VCaP (cell line): ENCODE measurements around the gene PLCZ1.
"Not testable (repeated sequence)": the region's sequence is repeated elsewhere in the genome, so short reads cannot be mapped to it uniquely, and the experiment has no call there.

ENCODE experiments used
- H3K27ac ChIP-seq: fragments of 450-650 bp; 2 replicates; pipeline ENCODE4 v1.5.1; 2017
- TF ChIP-seq, protein P1 (sequence below): fragments of 450-650 bp; conservative IDR thresholded peaks from 2 replicates; pipeline ENCODE4 v1.5.1; 2017; ENCODE audit warnings: mild to moderate bottlenecking, moderate library complexity

The PLCZ1 gene

GRCh38 chr12:18737819-18738218 lies at the start of gene PLCZ1, which contains the start of gene CAPZA3:
Gene PLCZ1, minus strand, starts transcription at chr12:18738012. Its CDS starts 641 bp downstream, at chr12:18737371.
Gene CAPZA3, plus strand, starts transcription at chr12:18738119. Its CDS starts 150 bp downstream, at chr12:18738269.
- H3K27ac ChIP-seq: no peak within 1 kb of the TSS
- TF ChIP-seq, protein P1, sequence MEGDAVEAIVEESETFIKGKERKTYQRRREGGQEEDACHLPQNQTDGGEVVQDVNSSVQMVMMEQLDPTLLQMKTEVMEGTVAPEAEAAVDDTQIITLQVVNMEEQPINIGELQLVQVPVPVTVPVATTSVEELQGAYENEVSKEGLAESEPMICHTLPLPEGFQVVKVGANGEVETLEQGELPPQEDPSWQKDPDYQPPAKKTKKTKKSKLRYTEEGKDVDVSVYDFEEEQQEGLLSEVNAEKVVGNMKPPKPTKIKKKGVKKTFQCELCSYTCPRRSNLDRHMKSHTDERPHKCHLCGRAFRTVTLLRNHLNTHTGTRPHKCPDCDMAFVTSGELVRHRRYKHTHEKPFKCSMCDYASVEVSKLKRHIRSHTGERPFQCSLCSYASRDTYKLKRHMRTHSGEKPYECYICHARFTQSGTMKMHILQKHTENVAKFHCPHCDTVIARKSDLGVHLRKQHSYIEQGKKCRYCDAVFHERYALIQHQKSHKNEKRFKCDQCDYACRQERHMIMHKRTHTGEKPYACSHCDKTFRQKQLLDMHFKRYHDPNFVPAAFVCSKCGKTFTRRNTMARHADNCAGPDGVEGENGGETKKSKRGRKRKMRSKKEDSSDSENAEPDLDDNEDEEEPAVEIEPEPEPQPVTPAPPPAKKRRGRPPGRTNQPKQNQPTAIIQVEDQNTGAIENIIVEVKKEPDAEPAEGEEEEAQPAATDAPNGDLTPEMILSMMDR: no peak

DNA sequence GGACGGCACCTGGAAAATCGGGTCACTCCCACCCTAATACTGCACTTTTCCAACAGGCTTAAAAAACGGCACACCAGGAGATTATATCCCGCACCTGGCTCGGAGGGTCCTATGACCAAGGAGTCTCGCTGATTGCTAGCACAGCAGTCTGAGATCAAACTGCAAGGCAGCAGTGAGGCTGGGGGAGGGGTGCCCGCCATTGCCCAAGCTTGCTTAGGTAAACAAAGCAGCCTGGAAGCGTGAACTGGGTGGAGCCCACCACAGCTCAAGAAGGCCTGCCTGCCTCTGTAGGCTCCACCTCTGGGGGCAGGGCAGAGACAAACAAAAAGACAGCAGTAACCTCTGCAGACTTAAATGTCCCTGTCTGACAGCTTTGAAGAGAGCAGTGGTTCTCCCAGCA lies 47.7 kb upstream of the PLCZ1 start:
- H3K27ac ChIP-seq: not testable (repeated sequence)

- H3K27ac ChIP-seq: no peak overlapping the region
- TF ChIP-seq, protein P1: no peak
These were observed 45.0 kb upstream of the PLCZ1 start for GRCh38 chr12:18782827-18783226.

DNA sequence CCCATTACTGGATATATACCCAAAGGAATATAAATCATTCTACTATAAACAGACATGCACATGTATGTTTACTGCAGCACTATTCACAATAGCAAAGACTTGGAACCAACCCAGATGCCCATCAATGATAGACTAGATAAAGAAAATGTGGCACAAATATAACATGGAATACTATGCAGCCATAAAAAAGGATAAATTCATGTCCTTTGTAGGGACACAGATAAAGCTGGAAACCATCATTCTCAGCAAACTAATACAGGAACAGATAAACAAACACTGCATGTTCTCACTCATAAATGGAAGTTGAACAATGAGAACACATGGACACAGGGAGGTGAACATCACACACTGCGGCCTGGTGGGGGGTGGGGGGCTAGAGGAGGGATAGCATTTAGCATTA lies 28.7 kb upstream of the PLCZ1 start:
- H3K27ac ChIP-seq: not testable (repeated sequence)

GRCh38 chr12:18755341-18755740 lies 17.5 kb upstream of the PLCZ1 start:
- H3K27ac ChIP-seq: no peak overlapping the region
- TF ChIP-seq, protein P1: no peak

DNA sequence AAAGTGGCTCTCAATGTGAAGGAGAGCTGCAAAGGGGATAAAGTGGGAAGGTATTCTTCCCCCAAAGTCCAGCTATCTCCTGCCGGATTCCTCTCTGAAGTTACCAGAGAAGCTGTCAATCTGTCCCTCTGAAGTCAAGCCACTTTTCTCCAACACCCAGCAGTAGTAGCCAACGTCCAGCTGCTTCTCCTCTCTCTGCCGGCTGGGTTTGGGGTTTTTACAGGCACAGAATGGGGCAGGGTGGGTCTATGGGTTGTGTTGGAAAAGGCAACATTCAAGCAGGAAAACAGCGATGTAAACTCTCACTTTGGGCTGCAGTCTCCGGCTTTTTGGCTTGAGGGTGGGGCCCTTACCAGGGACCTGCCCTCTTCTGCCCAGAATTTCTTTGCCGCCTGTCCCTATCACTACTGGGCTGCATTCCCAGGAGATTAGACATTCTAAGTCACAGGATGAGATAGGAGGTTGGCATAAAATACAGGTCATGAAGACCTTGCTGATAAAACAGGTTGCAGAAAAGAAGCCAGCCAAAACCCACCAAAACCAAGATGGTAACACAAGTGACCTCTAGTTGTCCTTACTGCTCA lies 16.4 kb upstream of the PLCZ1 start:
- no peak overlapping the region for H3K27ac ChIP-seq
- TF ChIP-seq, protein P1: no peak

DNA sequence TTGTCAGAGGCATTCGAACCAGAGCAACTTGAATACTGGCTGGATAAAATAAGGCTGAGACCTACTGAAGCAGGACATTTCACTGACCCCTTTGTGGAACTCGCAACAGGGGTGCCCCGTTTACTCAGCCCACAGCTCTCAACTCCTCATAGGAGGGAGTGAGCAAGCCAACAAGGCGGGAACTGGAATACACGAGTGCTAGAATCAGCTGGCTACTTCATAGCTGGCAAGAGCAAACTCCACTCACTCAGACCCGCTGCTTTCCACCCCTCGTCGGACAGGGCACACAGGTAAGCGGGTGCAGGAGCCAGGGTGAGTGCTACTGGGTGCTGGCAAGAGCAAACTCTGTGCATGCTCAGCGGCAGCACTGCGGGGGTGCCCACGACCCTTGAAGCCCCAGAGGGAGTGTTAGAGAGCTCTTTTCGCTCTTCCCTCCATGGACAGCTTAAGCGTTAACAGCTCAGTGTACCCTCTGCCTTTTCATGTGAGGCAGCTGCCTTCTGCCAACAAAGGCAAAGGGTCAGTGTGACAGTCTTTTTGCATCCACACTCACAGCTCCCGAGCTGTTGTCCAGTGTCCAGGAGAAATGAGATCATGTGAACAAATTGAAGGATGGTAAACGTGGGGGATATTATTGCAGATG lies 15.8 kb upstream of the PLCZ1 start:
- TF ChIP-seq, protein P1: no peak
- H3K27ac ChIP-seq: no peak overlapping the region

- TF ChIP-seq, protein P1: no peak
- H3K27ac ChIP-seq: no peak overlapping the region
These were observed 15.1 kb upstream of the PLCZ1 start for GRCh38 chr12:18752947-18753346.
